SK-N-MC (cell line): Measurements from ENCODE around the gene CD46.
"Not testable (repeated sequence)": the region's sequence is repeated elsewhere in the genome, so short reads cannot be mapped to it uniquely, and the experiment has no call there.

ENCODE experiments used
- EZH2 ChIP-seq: fragments of 200-600 bp; sonication (generic); IDR thresholded peaks from one replicate; pipeline ENCODE4 v1.6.1; 2017; ENCODE audit warnings: antibody characterized with exemption
- FOXP2 ChIP-seq: optimal IDR thresholded peaks from 2 replicates; pipeline ENCODE3; 2011; ENCODE audit warnings: mild to moderate bottlenecking, moderate library complexity; ENCODE audit not compliant: insufficient read depth; ENCODE audit errors: extremely low read length, control extremely low read depth
- POLR2AphosphoS5 ChIP-seq: IDR thresholded peaks from 2 replicates; pipeline ENCODE4 v1.6.1; 2012; ENCODE audit warnings: mild to moderate bottlenecking, low read depth, low read length, borderline replicate concordance

- not testable (repeated sequence) for TF ChIP-seq POLR2AphosphoS5, EZH2, FOXP2
These were observed 39.2 kb upstream of the CD46 start for GRCh38 chr1:207712701-207713100.
